WTC11 (cell line): ENCODE results near the gene TRAFD1. TPM values are rescaled to one million over a fixed set of nuclear protein-coding genes. Genes with fewer than 3 reads are reported as not detected.

Experiments
- ATAC-seq: fragments of 200-7000 bp; cut with Tn5 transposase; 2 replicates; pipeline ENCODE4 v1.10.0; 2021; ENCODE audit warnings: mild to moderate bottlenecking, moderate library complexity
- CTCF ChIA-PET: fragments of 300-600 bp; sonication (Branson Sonifier 250); formaldehyde crosslinking; loops from one replicate; lab custom pipeline; 2021; ENCODE audit warnings: antibody characterized with exemption; lab: Charles Lee
- POLR2A ChIA-PET: fragments of 350-600 bp; sonication (Branson Sonifier 250); formaldehyde crosslinking; loops from one replicate; lab custom pipeline; 2021; ENCODE audit warnings: antibody characterized with exemption; lab: Charles Lee
- DNase-seq: peaks from one replicate; pipeline ENCODE4 v3.0.0; 2021; ENCODE audit warnings: low spot score
- H3K27ac Mint-ChIP-seq: 2 replicates; pipeline ENCODE4 v1.8.0; 2021; ENCODE audit warnings: mixed read lengths
- H3K27me3 Mint-ChIP-seq: 2 replicates; pipeline ENCODE4 v1.8.0; 2021; ENCODE audit warnings: low read depth, mild to moderate bottlenecking, moderate library complexity, mixed read lengths
- H3K36me3 Mint-ChIP-seq: 2 replicates; pipeline ENCODE4 v1.8.0; 2021; ENCODE audit warnings: mixed read lengths
- H3K4me1 Mint-ChIP-seq: 2 replicates; pipeline ENCODE4 v1.8.0; 2022; ENCODE audit warnings: mixed read lengths
- H3K4me3 Mint-ChIP-seq: 2 replicates; pipeline ENCODE4 v1.8.0; 2021; ENCODE audit warnings: mild to moderate bottlenecking, moderate library complexity, mixed read lengths
- H3K9me3 Mint-ChIP-seq: 2 replicates; pipeline ENCODE4 v1.8.0; 2021; ENCODE audit warnings: mixed read lengths
- AFF4 ChIP-seq: sonication (generic); formaldehyde crosslinking; IDR thresholded peaks from 2 replicates; pipeline ENCODE4 v1.8.1; 2023; ENCODE audit warnings: mild to moderate bottlenecking, missing genetic modification reagents, borderline replicate concordance
- ATF1 ChIP-seq: sonication (generic); formaldehyde crosslinking; IDR thresholded peaks from 2 replicates; pipeline ENCODE4 v1.8.1; 2023; ENCODE audit warnings: mild to moderate bottlenecking, moderate library complexity, missing genetic modification reagents
- ESRRA ChIP-seq: sonication (generic); formaldehyde crosslinking; IDR thresholded peaks from 2 replicates; pipeline ENCODE4 v1.8.1; 2022; ENCODE audit warnings: mild to moderate bottlenecking, missing genetic modification reagents, borderline replicate concordance
- ETV6 ChIP-seq: sonication (generic); formaldehyde crosslinking; IDR thresholded peaks from 2 replicates; pipeline ENCODE4 v1.8.1; 2022; ENCODE audit warnings: mild to moderate bottlenecking, missing genetic modification reagents
- FOXJ3 ChIP-seq: sonication (generic); formaldehyde crosslinking; IDR thresholded peaks from 2 replicates; pipeline ENCODE4 v1.9.0; 2021; ENCODE audit warnings: missing genetic modification reagents, mild to moderate bottlenecking, borderline replicate concordance
- JAZF1 ChIP-seq: fragments of 250-450 bp; sonication (Bioruptor Pico); IDR thresholded peaks from 2 replicates; pipeline ENCODE4 v1.9.0; 2021; ENCODE audit warnings: moderate library complexity, mild to moderate bottlenecking, inconsistent platforms
- KAT7 ChIP-seq: sonication (generic); formaldehyde crosslinking; IDR thresholded peaks from 2 replicates; pipeline ENCODE4 v1.8.1; 2023; ENCODE audit warnings: missing genetic modification reagents, mild to moderate bottlenecking, borderline replicate concordance
- MAX ChIP-seq: sonication (generic); formaldehyde crosslinking; IDR thresholded peaks from 2 replicates; pipeline ENCODE4 v1.8.0; 2022; ENCODE audit warnings: mild to moderate bottlenecking, missing genetic modification reagents
- MYBL2 ChIP-seq: sonication (generic); formaldehyde crosslinking; IDR thresholded peaks from 2 replicates; pipeline ENCODE4 v1.8.1; 2023; ENCODE audit warnings: mild to moderate bottlenecking, moderate library complexity, missing genetic modification reagents
- NFATC4 ChIP-seq: fragments of 250-450 bp; sonication (Bioruptor Pico); IDR thresholded peaks from 2 replicates; pipeline ENCODE4 v1.9.0; 2021; ENCODE audit warnings: mild to moderate bottlenecking
- NFE2L1 ChIP-seq: sonication (generic); formaldehyde crosslinking; IDR thresholded peaks from 2 replicates; pipeline ENCODE4 v1.8.1; 2023; ENCODE audit warnings: missing genetic modification reagents
- NFYB ChIP-seq: sonication (generic); formaldehyde crosslinking; conservative IDR thresholded peaks from 2 replicates; pipeline ENCODE4 v1.8.0; 2022; ENCODE audit warnings: low read depth, missing genetic modification reagents
- NR3C1 ChIP-seq: sonication (generic); formaldehyde crosslinking; conservative IDR thresholded peaks from 2 replicates; pipeline ENCODE4 v1.8.1; 2023; ENCODE audit warnings: low read depth, mild to moderate bottlenecking, missing genetic modification reagents
- ZBTB43 ChIP-seq: sonication (generic); formaldehyde crosslinking; IDR thresholded peaks from 2 replicates; pipeline ENCODE4 v1.8.1; 2023; ENCODE audit warnings: mild to moderate bottlenecking, missing genetic modification reagents
- ZMAT4 ChIP-seq: fragments of 250-450 bp; sonication (Bioruptor Pico); IDR thresholded peaks from 2 replicates; pipeline ENCODE4 v1.9.0; 2021; ENCODE audit warnings: mild to moderate bottlenecking
- ZNF263 ChIP-seq: sonication (generic); formaldehyde crosslinking; IDR thresholded peaks from 2 replicates; pipeline ENCODE4 v1.8.1; 2022; ENCODE audit warnings: low read depth, mild to moderate bottlenecking, moderate library complexity, missing genetic modification reagents
- total RNA-seq: library from RNA; stranded (reverse); gene quantifications from 3 replicates; pipeline ENCODE4 v1.2.3, GENCODE V29; 2021

Gene TRAFD1
- total RNA-seq, 1 experiment from 2014 or later: 25.1 TPM

- H3K36me3 Mint-ChIP-seq: peaks cover 22% of the 10 kb centered on the region
- ChIA-PET POLR2A (no interaction called here), CTCF (interaction anchor here (2.0 kb wide), 1 partner anchor 195 kb away, joined by 6 read pairs; no protein-coding TSS in a partner anchor)
- ATAC-seq: no peak
- no peak overlapping the region for H3K4me3 Mint-ChIP-seq
- no peaks in the 10 kb centered on the region for H3K4me1 Mint-ChIP-seq
- H3K9me3 Mint-ChIP-seq: no peaks in the 10 kb centered on the region
- no peaks in the 10 kb centered on the region for H3K27me3 Mint-ChIP-seq
- TF ChIP-seq MYBL2 (CRISPR knock-in tag) (no peak), NFYB (CRISPR knock-in tag) (no peak), FOXJ3 (CRISPR knock-in tag) (no peak), JAZF1 (no peak), NR3C1 (CRISPR knock-in tag) (no peak), ZMAT4 (no peak), NFATC4 (CRISPR knock-in tag) (no peak)
- TF ChIP-seq, all 79 proteins: peak for 0
- H3K27ac Mint-ChIP-seq: no peak overlapping the region
- DNase-seq: no peak
Measured at GRCh38 chr12:112192475-112192874, 67.1 kb downstream of the TRAFD1 start.

GRCh38 chr12:112194601-112195247 lies 69.4 kb downstream of the TRAFD1 start:
- Mint-ChIP-seq H3K27ac (no peak overlapping the region), H3K4me3 (no peak overlapping the region), H3K9me3 (no peaks in the 10 kb centered on the region), H3K27me3 (no peaks in the 10 kb centered on the region), H3K36me3 (peaks cover 21% of the 10 kb centered on the region), H3K4me1 (peaks cover 2% of the 10 kb centered on the region; the same call in 1 of the 2 replicates)
- ATAC-seq: no peak
- DNase-seq: no peak
- TF ChIP-seq MAX (CRISPR knock-in tag): no peak
- no peak for TF ChIP-seq NFE2L1
- no peak for TF ChIP-seq ZBTB43 (CRISPR knock-in tag)
- no peak for TF ChIP-seq ESRRA (CRISPR knock-in tag)
- no peak for TF ChIP-seq ATF1 (CRISPR knock-in tag)
- TF ChIP-seq AFF4 (CRISPR knock-in tag): no peak
- no peak for TF ChIP-seq KAT7 (CRISPR knock-in tag)
- no peak for TF ChIP-seq ZNF263 (CRISPR knock-in tag)
- no peak for TF ChIP-seq ETV6 (CRISPR knock-in tag)
- CTCF ChIA-PET: no interaction called here
- POLR2A ChIA-PET: interaction anchor here (0.5 kb wide), 1 partner anchor 12 kb away, joined by 4 read pairs; no protein-coding TSS in a partner anchor
